ENCODE measurements around the gene DDX23. TPM values are rescaled to one million over a fixed set of nuclear protein-coding genes. Genes with fewer than 3 reads are reported as not detected.

Gene DDX23
- total RNA-seq, 1 experiment from 2014 or later: 85.0 TPM

DNA sequence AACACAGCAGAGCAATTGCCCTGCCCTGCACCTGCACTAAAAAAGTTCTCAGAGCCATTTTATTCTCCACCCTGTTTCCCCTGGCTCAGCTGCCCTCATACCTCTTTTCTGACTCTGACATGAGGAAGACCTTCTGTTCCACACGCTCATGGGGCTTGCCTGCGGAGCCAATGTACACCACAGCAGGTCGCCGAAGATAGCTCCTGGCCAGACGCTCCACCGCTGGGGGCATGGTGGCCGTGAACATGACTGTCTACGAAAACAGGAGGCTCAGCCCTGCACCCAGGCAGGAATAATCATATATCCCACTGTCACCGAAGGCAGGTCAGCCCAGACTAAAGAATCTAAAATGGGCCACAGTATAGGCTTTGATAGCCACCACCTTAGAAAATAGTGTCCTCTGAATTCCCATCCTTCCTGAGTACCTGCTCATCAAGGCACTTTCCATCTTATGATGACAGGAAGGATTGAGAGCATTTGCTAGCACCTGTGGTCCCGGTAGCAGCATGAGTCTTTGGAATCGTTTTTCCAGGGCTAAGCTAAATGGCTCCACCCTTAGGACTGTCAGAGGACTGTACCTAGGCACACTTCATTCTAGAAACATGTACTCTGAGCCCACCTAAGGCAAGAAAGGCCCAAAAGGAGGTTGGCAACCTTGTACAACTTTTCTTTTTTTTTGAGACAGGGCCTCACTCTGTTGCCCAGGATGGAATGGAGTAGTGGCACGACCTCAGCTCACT lies 19.5 kb downstream of the DDX23 start:
- Histone ChIP-seq H3K27me3 (no peaks in the 10 kb centered on the region), H3K36me3 (peaks cover 82% of the 10 kb centered on the region), H3K9me3 (no peaks in the 10 kb centered on the region), H3K4me3 (no peak overlapping the region)
- DNase-seq: no peak

DNA sequence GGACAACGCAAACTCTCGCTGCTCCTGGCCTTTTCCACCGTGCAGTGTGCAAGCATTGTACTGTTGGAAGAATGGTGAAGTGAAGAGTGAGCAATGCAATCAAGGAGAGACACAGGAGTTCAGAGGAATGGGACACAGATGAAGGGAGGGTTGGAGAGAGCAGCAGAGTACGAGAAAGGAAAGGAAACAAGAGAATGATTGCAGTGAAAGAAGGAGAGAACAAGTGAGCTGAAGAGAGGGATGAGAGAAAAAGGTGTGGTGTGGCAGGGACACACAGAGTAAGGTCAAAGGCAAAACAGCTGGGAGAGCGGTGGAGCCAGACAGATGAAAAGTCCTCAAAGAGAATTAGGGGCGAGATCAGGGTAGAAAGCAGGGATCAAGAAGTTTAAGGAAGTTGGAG lies 20.7 kb downstream of the DDX23 start:
- no peaks in the 10 kb centered on the region for H3K27me3 ChIP-seq
- no peak for DNase-seq
- no peak overlapping the region for H3K4me3 ChIP-seq
- no peaks in the 10 kb centered on the region for H3K9me3 ChIP-seq
- peaks cover 70% of the 10 kb centered on the region for H3K36me3 ChIP-seq

DNA sequence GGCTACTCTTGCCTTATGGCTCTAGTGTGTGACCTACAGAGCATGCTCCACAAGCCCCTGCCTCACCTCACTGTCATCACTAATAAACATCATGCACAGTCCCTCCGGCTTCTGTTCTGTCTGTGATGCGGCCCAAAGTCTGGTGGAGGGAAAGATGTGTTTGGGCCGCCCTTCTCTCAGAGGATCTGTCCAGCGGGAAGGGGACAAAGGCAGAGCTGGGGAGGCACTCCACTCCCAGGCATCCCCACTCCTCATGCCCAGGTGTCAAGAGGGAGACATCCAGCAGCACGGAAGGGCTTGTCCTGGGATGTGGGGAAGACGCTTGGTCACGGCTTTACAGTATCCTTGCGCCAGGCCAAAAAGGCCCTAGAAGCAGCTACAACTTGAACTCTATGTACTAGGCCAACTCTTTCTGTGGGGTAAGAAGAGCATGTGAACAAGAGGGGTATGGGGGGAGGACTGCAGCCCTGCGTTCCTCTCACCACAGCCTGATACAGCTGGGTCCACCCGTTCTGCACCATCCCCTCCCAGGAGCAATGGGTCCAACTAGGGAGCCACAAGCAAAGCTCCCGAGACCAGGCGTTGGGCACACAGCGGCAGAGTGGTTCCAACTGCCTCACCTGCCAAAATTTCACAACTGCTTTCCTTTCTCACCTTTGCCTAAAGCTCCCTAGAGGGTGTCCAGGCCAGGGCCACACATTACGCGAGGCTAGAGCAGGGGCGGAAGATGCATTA lies 23.0 kb downstream of the DDX23 start:
- peaks cover 52% of the 10 kb centered on the region for H3K36me3 ChIP-seq
- no peak for DNase-seq
- H3K4me3 ChIP-seq: no peak overlapping the region
- no peaks in the 10 kb centered on the region for H3K27me3 ChIP-seq
- no peaks in the 10 kb centered on the region for H3K9me3 ChIP-seq

DNA sequence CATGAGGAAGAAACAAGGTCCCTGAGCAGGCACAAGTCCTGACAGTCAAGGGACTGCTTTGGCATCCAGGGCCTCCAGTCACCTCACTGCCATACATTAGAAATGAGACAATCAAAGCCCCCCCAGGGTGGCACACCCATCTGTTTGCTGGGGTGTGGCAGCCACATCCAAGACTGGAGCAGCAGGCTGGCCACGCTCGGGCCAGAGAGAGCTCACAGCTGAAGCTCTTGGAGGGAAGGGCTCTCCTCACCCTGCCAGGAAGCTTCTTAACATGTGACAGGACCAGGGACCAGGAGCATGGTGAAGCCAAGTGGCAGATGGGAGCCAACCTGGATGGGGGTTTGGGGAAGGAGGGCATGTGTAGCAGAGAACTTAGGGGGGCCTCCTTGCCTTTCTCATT lies 23.7 kb downstream of the DDX23 start:
- no peak for DNase-seq
- no peaks in the 10 kb centered on the region for H3K27me3 ChIP-seq
- H3K36me3 ChIP-seq: peaks cover 45% of the 10 kb centered on the region
- no peaks in the 10 kb centered on the region for H3K9me3 ChIP-seq
- no peak overlapping the region for H3K4me3 ChIP-seq

DNA sequence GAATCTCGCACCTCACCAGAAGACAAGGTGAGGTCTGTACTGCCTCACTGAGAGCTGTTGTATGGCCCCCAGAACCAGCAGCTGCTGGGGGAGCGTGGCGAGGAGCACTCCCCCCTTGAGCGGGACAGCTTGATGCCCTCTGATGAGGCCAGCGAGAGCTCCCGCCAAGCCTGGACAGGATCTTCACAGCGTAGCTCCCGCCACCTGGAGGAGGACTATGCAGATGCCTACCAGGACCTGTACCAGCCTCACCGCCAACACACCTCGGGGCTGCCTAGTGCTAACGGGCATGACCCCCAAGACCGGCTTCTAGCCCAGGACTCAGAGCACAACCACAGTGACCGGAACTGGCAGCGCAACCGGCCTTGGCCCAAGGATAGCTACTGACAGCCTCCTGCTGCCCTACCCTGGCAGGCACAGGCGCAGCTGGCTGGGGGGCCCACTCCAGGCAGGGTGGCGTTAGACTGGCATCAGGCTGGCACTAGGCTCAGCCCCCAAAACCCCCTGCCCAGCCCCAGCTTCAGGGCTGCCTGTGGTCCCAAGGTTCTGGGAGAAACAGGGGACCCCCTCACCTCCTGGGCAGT lies 24.4 kb downstream of the DDX23 start:
- no peaks in the 10 kb centered on the region for H3K27me3 ChIP-seq
- no peak overlapping the region for H3K4me3 ChIP-seq
- no peaks in the 10 kb centered on the region for H3K9me3 ChIP-seq
- DNase-seq: no peak
- peaks cover 38% of the 10 kb centered on the region for H3K36me3 ChIP-seq

DNA sequence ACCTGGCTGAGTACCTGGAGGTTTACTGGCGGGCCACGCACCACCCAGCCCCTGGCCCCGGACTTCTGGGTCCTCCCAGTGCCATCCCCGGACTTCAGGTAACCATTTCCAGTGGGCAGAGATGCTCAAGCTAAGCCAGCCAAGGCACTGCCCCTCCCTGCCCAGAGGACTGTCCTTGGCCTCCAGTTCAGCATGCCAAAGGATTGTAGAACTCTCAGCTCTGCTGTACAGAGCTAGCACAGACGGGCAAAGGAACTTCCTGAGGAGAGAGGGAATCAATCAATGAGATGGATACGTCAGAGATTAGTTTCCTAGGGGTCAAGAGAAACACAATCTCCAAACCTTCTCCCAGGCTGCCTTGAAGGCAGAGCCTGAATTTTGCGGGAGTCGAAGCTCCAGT lies 24.9 kb downstream of the DDX23 start:
- H3K4me3 ChIP-seq: no peak overlapping the region
- no peak for DNase-seq
- peaks cover 32% of the 10 kb centered on the region for H3K36me3 ChIP-seq
- H3K9me3 ChIP-seq: no peaks in the 10 kb centered on the region
- H3K27me3 ChIP-seq: no peaks in the 10 kb centered on the region

DNA sequence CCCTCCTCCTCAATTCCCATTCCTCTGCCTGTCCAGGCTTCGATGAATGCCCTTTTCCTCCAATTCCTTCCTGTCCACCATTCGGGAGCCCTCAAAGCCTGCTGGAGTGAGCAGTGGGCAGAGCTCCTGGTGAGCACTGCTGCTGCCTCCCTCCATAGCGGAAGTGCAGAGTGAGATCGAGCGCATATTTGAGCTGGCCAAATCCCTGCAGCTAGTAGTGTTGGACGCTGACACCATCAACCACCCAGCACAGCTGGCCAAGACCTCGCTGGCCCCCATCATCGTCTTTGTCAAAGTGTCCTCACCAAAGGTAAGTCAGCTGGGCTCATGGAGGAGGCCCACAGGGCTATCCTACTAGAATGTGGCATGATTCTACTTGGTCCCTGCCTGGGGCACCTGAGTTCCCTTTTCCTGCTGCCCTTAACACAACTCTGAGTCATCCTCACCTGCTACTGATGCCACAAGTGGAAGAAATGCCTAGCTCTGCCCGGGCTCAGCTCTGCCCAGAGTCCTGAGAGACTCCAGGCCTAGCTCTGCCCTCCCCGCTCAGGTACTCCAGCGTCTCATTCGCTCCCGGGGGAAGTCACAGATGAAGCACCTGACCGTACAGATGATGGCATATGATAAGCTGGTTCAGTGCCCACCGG lies 25.6 kb downstream of the DDX23 start:
- no peak for DNase-seq
- Histone ChIP-seq H3K9me3 (no peaks in the 10 kb centered on the region), H3K27me3 (no peaks in the 10 kb centered on the region), H3K4me3 (no peak overlapping the region), H3K36me3 (peaks cover 27% of the 10 kb centered on the region)

DNA sequence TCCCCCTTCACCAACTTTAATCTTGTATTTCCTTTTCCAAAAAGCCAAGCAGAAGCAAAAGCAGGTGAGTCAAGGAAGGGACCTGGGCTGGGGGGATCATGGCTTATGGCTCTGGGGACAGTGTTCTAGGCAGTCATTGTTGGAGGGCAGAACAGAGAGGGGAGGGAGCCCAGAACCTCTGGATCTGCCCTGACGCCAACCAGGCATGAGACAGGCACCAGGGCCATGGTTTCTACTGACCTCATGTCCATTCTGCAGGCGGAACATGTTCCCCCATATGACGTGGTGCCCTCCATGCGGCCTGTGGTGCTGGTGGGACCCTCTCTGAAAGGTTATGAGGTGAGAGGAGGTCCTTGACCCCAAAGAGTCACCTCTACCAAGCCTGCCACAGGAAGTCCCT lies 27.1 kb downstream of the DDX23 start:
- no peak for DNase-seq
- H3K36me3 ChIP-seq: peaks cover 12% of the 10 kb centered on the region
- H3K27me3 ChIP-seq: no peaks in the 10 kb centered on the region
- no peak overlapping the region for H3K4me3 ChIP-seq
- no peaks in the 10 kb centered on the region for H3K9me3 ChIP-seq

DNA sequence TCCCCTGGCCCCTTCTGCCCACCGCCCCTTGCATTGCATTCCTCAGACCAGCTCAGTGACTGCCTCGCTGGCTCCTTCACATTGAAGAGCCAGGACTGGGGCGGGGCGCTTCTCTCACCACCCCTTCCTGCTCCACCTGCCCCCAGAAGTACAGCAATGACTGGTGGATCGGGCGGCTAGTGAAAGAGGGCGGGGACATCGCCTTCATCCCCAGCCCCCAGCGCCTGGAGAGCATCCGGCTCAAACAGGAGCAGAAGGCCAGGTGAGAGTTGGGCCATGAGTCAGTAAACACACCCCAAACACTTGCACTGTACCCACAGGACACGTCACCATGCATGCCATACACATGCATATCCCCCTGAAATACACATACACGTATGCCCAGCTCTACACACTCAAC lies 27.9 kb downstream of the DDX23 start:
- Histone ChIP-seq H3K27me3 (no peaks in the 10 kb centered on the region), H3K4me3 (no peak overlapping the region), H3K36me3 (peaks cover 9% of the 10 kb centered on the region), H3K9me3 (no peaks in the 10 kb centered on the region)
- no peak for DNase-seq

DNA sequence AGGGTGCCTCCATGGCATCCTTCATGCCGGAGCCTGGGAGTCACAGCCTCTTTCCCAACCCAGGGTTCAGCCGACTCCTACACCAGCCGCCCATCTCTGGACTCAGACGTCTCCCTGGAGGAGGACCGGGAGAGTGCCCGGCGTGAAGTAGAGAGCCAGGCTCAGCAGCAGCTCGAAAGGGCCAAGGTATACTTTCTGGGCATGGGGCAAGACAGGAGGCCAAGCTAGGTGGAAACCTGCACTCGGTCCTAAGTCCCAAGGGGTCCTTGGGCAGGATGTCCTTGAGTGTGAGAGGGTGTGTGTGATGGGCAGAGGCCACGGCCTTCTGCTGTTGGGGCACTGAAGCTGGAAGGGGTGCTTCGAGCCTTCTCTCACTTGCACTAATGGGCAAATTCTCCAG lies 28.7 kb downstream of the DDX23 start:
- Histone ChIP-seq H3K27me3 (no peaks in the 10 kb centered on the region), H3K9me3 (no peaks in the 10 kb centered on the region), H3K4me3 (no peak overlapping the region), H3K36me3 (peaks cover 4% of the 10 kb centered on the region; the same call in 1 of the 2 replicates)
- DNase-seq: no peak

DNA sequence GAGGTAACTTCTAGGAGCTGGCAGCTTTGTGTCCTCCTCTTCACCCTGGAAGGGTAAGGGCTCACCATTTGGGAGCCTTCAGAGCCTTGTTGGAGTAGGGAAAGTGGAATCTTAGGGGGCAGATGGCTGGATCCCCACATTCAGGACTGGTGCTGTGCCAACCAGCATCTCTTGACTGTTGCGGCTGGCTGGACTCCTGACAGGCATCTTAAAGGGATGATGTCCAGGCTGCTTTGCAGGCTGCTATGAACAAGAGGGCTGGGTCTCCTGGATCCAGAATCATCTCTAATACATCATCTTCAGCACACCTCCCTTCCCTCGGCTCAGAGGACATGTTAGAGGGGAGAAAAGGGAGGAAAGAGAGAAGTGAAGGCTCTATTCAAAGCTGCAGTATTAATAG lies 29.3 kb downstream of the DDX23 start:
- Histone ChIP-seq H3K4me3 (no peak overlapping the region), H3K27me3 (no peaks in the 10 kb centered on the region), H3K36me3 (peaks cover 4% of the 10 kb centered on the region; the same call in 1 of the 2 replicates), H3K9me3 (no peaks in the 10 kb centered on the region)
- DNase-seq: no peak

DNA sequence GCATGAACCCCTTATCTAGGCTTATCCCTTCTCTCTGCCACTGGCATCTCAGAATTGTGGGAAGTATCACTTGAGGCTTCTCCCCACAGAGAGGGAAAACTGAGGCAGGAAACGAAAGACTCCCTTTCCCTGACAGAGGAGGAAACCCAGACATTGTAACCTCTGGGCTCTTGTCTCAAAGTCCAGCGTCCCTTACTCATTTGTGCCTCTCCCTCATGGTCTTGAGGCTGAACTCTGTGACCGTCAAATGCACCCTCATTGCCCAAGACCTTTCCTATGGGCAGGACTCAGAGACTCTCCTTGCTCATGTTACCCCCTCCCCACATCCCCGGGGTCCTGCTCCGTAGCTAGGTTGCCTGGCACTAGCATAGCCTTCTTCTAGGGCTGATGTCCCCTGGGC lies 29.8 kb downstream of the DDX23 start:
- DNase-seq: no peak
- peaks cover 4% of the 10 kb centered on the region; the same call in 1 of the 2 replicates for H3K36me3 ChIP-seq

DNA sequence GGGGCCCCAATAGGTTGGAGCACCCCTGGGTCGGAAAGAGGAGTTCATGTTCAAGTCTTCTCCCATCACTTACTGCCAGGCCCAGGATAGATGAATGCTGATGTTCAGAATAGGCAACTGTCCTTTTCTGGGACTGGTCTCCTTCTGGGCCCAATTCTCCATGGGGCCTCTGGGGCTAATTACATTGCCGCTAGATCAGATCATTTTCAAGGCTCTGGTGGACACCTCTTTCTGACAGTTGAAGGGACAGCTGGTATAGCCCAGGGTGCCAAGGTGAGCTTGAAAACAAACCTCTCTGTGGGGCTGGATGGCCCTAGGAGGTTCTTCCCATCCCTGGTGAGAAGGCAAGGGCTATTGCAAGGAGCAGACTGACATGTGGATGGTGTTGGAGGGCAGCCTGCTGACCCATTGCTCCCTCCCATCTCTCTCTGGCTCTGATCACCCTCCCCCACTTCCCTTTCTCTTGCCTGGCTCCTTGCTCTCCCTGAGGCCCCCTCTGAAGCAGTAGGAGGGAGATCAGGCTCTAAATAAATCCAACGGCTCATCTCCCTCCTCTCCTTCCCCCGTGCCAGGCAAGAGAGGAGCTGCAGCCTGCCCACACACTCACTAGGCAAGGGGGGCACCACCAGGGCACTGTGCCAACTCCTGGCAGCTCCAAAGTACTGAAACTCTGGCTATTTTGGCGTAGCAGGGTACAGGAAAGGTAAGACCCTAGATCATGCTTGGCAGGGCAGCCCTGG lies 31.8 kb downstream of the DDX23 start:
- Histone ChIP-seq H3K4me3 (no peak overlapping the region), H3K36me3 (peaks cover under 1% of the 10 kb centered on the region; the same call in 1 of the 2 replicates), H3K9me3 (no peaks in the 10 kb centered on the region), H3K27me3 (no peaks in the 10 kb centered on the region)
- DNase-seq: no peak

More for the DNA sequence above, 29.8 kb downstream of the DDX23 start:
- no peaks in the 10 kb centered on the region for H3K9me3 ChIP-seq
- H3K27me3 ChIP-seq: no peaks in the 10 kb centered on the region
- no peak overlapping the region for H3K4me3 ChIP-seq

DNA sequence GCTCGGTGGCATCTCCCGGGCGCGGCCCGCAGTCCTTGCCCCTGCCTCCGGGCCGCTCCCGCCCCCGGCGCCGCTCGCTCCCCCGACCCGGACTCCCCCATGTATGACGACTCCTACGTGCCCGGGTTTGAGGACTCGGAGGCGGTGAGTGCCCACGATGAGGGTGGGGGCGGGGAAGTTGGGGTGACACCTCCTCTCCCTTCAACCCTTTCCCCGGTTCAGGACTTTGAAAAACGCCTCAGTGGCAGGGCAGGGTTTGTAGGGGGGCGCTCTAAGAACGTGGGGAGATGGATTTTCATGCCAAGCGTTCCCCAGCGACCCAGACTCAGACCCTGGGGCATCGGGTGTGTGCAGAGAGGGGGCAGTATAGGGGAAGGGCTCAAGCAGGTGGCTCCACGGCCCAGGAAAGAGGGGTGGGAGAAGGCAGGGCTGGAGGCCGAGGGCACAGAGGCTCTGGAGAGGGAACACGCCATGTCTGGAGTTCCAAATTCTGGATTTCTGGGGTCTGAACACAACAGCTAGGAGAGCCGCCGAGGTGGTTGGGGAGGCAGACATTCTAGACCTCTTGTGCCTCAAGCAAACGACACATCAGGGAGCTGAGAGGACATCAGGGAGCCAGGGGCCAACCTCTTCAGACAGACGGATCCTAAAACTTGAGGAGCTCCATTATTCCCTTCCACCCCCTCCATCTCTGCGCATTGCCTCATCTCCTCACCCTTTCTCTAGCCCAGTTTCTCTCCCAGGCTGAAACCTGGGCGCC lies 33.0 kb downstream of the DDX23 start:
- peak; percentile 25 for DNase-seq
- Histone ChIP-seq H3K9me3 (no peaks in the 10 kb centered on the region), H3K27me3 (no peaks in the 10 kb centered on the region), H3K36me3 (no peaks in the 10 kb centered on the region), H3K4me3 (peak overlapping the region; percentile 66)

DNA sequence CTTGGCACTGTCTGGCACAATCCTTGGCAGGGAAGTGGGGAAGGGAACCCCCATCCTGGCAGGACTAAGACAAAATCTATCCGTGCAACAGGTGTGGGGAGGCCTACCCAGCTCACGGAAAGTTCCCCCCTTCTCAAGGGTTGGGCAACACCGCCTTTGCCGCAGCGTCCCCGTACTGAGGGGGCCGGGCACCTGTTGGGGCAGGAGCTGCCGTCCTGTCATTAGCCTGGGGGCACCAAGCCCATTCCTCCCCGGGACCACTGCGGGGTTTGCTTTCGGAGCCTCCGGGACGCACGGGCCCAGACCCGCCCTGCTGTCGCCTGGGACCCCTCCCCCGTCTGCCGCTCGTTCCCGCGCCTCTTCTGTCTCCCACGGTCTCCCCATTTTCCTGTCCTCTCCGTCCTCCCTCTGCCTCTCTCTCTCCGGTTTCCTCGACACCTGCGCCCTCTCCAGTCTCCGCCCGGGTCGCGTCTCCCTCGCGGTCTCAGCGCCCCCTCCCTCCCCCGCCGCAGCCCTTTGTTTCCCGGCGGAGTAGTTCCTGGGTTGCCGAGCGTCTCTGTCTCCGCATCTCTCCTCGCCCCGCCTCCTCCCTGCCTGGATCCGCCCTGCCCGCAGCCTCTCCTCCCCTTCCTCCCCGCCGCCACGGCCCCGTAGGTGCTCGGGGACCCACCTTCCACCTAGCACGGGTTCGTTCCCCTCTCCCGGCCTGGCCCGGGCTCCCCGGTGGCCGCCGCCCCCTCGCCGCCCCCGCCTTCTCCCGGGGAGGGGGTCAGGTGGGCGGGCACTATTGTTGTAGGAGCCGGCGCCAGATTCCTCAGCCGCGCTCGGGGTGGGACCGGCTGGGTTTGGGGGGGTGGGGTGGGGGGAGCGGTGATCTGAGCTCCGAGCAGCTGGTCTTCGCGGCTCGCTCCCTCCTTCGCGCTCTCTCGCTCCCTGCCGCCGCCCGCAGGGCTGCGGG lies 33.8 kb downstream of the DDX23 start, which contains the start of gene CACNB3:
Gene CACNB3 (plus strand): TSS at position 624 of the 958 bp plus-strand sequence. CDS start 434 bp downstream, outside the sequence.
- Histone ChIP-seq H3K4me3 (peak within 1 kb of the TSS; percentile 66), H3K9me3 (no peaks in the 10 kb centered on the region), H3K36me3 (no peaks in the 10 kb centered on the region), H3K27me3 (no peaks in the 10 kb centered on the region)
- DNase-seq: peak; percentile 63
